Esophagus squamous epithelium (tissue), 5 donors: ENCODE data around the gene ARHGEF28. TPM values are rescaled to one million over a fixed set of nuclear protein-coding genes. Genes with fewer than 3 reads are reported as not detected.

Experiments used
- DNase-seq: peaks from one replicate; lab custom pipeline; 2025; lab: John Stamatoyannopoulos, UW
- H3K27ac ChIP-seq, 4 donors: fragments of 200-600 bp; sonication (generic); one replicate each; pipeline ENCODE4 v1.5.1; 2016 to 2019; ENCODE audit warnings: mild to moderate bottlenecking in 1 of 4
- H3K27me3 ChIP-seq, 4 donors: fragments of 200-600 bp; sonication (generic); 1 replicate in 3 of 4; 2 replicates in 1 of 4; pipeline versions ENCODE4 v1.5.1 to v1.6.0; 2017 to 2021; ENCODE audit warnings: antibody characterized with exemption in 1 of 4
- H3K36me3 ChIP-seq, 3 donors: fragments of 200-600 bp; sonication (generic); one replicate each; pipeline ENCODE4 v1.5.1; 2016 to 2019
- H3K4me1 ChIP-seq, 3 donors: fragments of 200-600 bp; sonication (generic); one replicate each; pipeline ENCODE4 v1.5.1; 2017 to 2019
- H3K4me3 ChIP-seq, 4 donors: fragments of 200-600 bp; sonication (generic); 1 replicate in 3 of 4; 2 replicates in 1 of 4; pipeline ENCODE4 v1.5.1; 2016 to 2019; ENCODE audit warnings: mild to moderate bottlenecking in 2 of 4, moderate library complexity in 1 of 4
- H3K9me3 ChIP-seq, 3 donors: fragments of 200-600 bp; sonication (generic); one replicate each; pipeline ENCODE4 v1.5.1; 2016 to 2019
- POLR2A ChIP-seq, 4 donors: fragments of 450-650 bp; IDR thresholded peaks; one replicate each; pipeline ENCODE4 v1.6.1; 2017; ENCODE audit warnings: antibody characterized with exemption in 4 of 4, mild to moderate bottlenecking in 4 of 4, moderate library complexity in 3 of 4
- WGBS, 2 donors: methylation state at CpG; one replicate each; pipeline ENCODE4 v1.1.5; 2018; 5-methylcytosine and 5-hydroxymethylcytosine counted together
- intact Hi-C: fragments of 100-400 bp; cut with DNase I; formaldehyde crosslinking; loops from one replicate; pipeline ENCODE4 v1.15.0; 2022
- total RNA-seq, 4 donors: library from RNA; depleted of rRNA; stranded (reverse); fragments of >200 nt; gene quantifications; one replicate each; pipeline ENCODE4 v1.1.0, GENCODE V29; 2016
- TF ChIP-seq, protein P1 (sequence below), 6 experiments: fragments of 450-650 bp in 4 of 6; fragments of 200-600 bp in 2 of 6; sonication (generic) in 2 of 6; IDR thresholded peaks; one replicate each; pipeline ENCODE4 v1.5.1; 2016 to 2019; ENCODE audit warnings: antibody characterized with exemption in 6 of 6, mild to moderate bottlenecking in 4 of 6, moderate library complexity in 4 of 6
- donor health status: DM: yes; HTN: yes; CAD: no.

The ARHGEF28 gene
- total RNA-seq, 4 donors from 2014 or later, result 9.2 to 34.3 (median 12.7) TPM

DNA sequence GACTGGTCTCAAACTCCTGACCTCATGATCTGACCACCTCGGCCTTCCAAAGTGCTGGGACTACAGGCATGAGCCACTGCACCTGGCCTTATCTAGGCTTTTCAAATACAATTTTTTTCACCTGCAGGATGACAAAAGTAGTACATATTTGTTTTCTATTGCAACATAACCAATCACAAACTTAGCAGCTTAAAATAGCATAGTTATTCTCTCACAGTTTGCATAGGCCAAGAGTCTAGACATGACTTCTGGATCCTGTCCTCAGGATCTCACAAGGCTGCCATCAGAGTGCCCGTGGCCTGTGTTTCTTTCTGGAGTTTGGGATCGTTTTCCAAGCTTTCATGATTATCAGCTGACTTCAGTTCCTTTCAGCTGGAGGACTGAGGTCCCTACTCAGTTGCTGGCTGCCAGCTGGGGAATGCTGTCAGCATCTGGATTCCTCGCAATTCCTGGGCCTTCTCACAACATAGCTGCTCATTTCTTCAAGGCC, 348.9 kb downstream of the ARHGEF28 start:
- no peak for DNase-seq
- intact Hi-C loops, result no loop called here
- H3K27me3 ChIP-seq, result no peaks in the 10 kb centered on the region
- H3K9me3 ChIP-seq, result no peaks in the 10 kb centered on the region
- H3K27ac ChIP-seq, result no peak overlapping the region
- H3K4me1 ChIP-seq, result no peaks in the 10 kb centered on the region
- 62 to 63% methylated on average over 3 to 4 of the region's 4 CpGs for WGBS, 2 donors
- no peak for TF ChIP-seq POLR2A (IDR thresholded peaks at IDR 0.05)
- TF ChIP-seq, protein P1, sequence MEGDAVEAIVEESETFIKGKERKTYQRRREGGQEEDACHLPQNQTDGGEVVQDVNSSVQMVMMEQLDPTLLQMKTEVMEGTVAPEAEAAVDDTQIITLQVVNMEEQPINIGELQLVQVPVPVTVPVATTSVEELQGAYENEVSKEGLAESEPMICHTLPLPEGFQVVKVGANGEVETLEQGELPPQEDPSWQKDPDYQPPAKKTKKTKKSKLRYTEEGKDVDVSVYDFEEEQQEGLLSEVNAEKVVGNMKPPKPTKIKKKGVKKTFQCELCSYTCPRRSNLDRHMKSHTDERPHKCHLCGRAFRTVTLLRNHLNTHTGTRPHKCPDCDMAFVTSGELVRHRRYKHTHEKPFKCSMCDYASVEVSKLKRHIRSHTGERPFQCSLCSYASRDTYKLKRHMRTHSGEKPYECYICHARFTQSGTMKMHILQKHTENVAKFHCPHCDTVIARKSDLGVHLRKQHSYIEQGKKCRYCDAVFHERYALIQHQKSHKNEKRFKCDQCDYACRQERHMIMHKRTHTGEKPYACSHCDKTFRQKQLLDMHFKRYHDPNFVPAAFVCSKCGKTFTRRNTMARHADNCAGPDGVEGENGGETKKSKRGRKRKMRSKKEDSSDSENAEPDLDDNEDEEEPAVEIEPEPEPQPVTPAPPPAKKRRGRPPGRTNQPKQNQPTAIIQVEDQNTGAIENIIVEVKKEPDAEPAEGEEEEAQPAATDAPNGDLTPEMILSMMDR (IDR thresholded peaks at IDR 0.05), result no peak
- no peaks in the 10 kb centered on the region for H3K36me3 ChIP-seq
- H3K4me3 ChIP-seq, result no peak overlapping the region

DNA sequence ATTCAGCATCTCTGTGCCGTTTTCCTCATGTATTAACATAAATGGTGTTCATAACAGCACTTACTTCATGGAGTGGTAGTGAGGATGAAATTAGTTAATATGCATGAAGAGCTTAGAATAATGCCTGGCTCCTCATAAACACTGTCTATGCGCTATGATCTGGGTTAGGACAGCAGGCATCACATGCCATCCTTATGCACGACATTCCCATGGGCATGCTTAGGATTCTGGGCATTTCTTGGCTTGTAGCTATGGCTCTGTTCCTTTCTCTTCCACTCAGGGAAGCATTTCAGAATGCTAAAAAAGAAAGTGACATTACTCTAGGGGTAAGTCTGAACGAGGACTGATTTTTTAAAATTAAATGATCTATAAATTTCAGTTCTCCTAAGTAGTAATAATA, 349.8 kb downstream of the ARHGEF28 start:
- Histone ChIP-seq H3K27me3 (no peaks in the 10 kb centered on the region), H3K36me3 (no peaks in the 10 kb centered on the region), H3K4me1 (no peaks in the 10 kb centered on the region), H3K4me3 (no peak overlapping the region), H3K27ac (no peak overlapping the region), H3K9me3 (no peaks in the 10 kb centered on the region)
- TF ChIP-seq, protein P1 (IDR thresholded peaks at IDR 0.05), result no peak
- TF ChIP-seq POLR2A (IDR thresholded peaks at IDR 0.05), result no peak
- DNase-seq, result no peak
- intact Hi-C loops, result no loop called here
- WGBS, 2 donors, result 74 to 76% methylated on average over 4 of the region's 4 CpGs

DNA sequence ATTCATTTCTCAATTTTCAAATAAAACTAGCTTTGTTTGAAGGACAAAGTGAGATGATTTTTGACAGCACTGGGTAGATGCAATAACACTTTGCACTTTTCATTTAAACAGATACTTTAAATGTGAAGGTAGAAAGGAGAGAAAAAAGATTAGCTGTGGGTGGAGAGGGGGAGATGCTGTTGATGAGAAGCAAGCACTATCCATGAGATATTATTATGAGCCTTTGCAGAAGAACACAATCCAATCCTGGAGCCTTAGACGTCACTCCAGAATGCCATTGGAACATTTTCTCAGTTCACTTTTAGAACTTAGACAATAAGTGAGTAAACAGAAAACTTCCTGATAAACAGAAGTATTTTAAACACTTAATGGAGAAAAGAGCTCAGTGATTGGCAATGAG, 351.1 kb downstream of the ARHGEF28 start:
- WGBS, 2 donors, result 82 to 89% methylated on average over 1 of the region's 1 CpG
- no peak overlapping the region for H3K27ac ChIP-seq
- TF ChIP-seq, protein P1 (IDR thresholded peaks at IDR 0.05), result no peak
- TF ChIP-seq POLR2A (IDR thresholded peaks at IDR 0.05), result no peak
- no peaks in the 10 kb centered on the region for H3K4me1 ChIP-seq
- peaks cover 0 to 4% (median 0%) of the 10 kb centered on the region in 4 donors for H3K27me3 ChIP-seq
- DNase-seq, result no peak
- no peaks in the 10 kb centered on the region for H3K36me3 ChIP-seq
- no peaks in the 10 kb centered on the region for H3K9me3 ChIP-seq
- intact Hi-C loops, result no loop called here
- H3K4me3 ChIP-seq, result no peak overlapping the region

DNA sequence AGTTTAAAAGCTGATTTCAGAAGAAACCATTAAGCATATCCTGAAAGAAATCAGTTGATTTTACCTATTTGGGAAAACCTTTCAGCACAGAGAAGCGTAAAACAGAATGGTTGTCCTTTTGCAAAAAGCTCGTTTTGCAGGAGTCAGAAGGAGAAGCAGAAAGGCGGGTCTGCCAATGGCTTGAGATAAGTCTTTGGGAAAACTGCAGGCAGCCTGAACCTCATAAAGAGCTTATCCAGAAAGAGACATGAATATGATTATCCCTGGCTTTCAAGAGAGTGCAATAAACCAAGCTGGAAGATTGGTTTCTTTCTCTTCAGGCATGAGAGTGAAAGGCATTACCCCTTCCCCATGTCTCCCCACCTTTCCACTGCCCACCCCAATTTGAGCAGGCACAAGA, 353.3 kb downstream of the ARHGEF28 start:
- TF ChIP-seq POLR2A (IDR thresholded peaks at IDR 0.05), result no peak
- TF ChIP-seq, protein P1 (IDR thresholded peaks at IDR 0.05), result no peak
- H3K4me1 ChIP-seq, result no peaks in the 10 kb centered on the region
- no peak for DNase-seq
- H3K4me3 ChIP-seq, result no peak overlapping the region
- intact Hi-C loops, result no loop called here
- no peak overlapping the region for H3K27ac ChIP-seq
- peaks cover 0 to 4% (median 0%) of the 10 kb centered on the region in 4 donors for H3K27me3 ChIP-seq
- H3K9me3 ChIP-seq, result no peaks in the 10 kb centered on the region
- no peaks in the 10 kb centered on the region for H3K36me3 ChIP-seq
- 90 to 94% methylated on average over 3 of the region's 3 CpGs for WGBS, 2 donors

DNA sequence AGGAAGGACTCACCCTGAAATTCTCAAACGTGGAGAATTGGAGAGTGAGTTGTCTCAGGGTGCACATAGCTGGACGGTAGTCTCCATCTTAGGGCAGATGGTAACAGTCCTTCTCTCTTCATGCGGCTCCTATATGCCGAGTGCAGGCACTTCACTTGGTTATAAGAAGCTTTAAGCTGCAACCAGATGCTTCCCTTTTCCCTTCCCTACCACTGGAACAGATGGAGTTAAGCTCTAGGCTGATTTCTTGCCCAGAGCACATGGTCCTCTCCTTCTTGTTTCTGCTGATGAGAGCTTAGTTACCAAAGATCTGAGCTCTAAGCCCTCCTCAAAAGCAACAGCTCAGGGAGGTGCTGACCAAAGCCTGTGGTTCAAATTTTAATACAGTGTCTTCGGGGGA, 355.7 kb downstream of the ARHGEF28 start:
- intact Hi-C loops, result no loop called here
- WGBS, 2 donors, result 82 to 88% methylated on average over 5 of the region's 5 CpGs

More for the DNA sequence above, 355.7 kb downstream of the ARHGEF28 start:
- H3K27me3 ChIP-seq, result peaks cover 0 to 4% (median 0%) of the 10 kb centered on the region in 4 donors
- no peaks in the 10 kb centered on the region for H3K9me3 ChIP-seq
- no peak for TF ChIP-seq POLR2A (IDR thresholded peaks at IDR 0.05)
- TF ChIP-seq, protein P1 (IDR thresholded peaks at IDR 0.05), result no peak
- H3K36me3 ChIP-seq, result no peaks in the 10 kb centered on the region
- no peak for DNase-seq
- H3K27ac ChIP-seq, result no peak overlapping the region
- H3K4me3 ChIP-seq, result no peak overlapping the region
- no peaks in the 10 kb centered on the region for H3K4me1 ChIP-seq
